H1 (cell line): ENCODE measurements around the gene FOXD4L1. TPM values are rescaled to one million over a fixed set of nuclear protein-coding genes. Genes with fewer than 3 reads are reported as not detected.
A peak's percentile ranks its signal among the peaks of the same experiment; 100 is the strongest.
"Not testable (repeated sequence)": the region's sequence is repeated elsewhere in the genome, so short reads cannot be mapped to it uniquely, and the experiment has no call there.

Experiments
- CTCF ChIA-PET: fragments of 300-600 bp; sonication (Branson Sonifier 250); formaldehyde crosslinking; loops from one replicate; lab custom pipeline; 2021; ENCODE audit not compliant: partially characterized antibody; lab: Charles Lee
- POLR2A ChIA-PET: fragments of 300-600 bp; sonication (Branson Sonifier 250); formaldehyde crosslinking; loops from one replicate; lab custom pipeline; 2021; ENCODE audit warnings: inconsistent platforms; ENCODE audit not compliant: partially characterized antibody; lab: Charles Lee
- DNase-seq, 2 experiments: peaks; one replicate each; pipeline versions ENCODE4 v3.0.0 to v3.0.0-alpha.2; 2010 to 2022; ENCODE audit warnings: low spot score in 2 of 2, low read depth in 1 of 2, mixed read lengths in 1 of 2
- FAIRE-seq: peaks from 2 replicates; lab custom pipeline; 2011; peaks lifted over from hg19 to GRCh38; lab: Jason Lieb, UNC
- H2AFZ ChIP-seq: 2 replicates; pipeline ENCODE4 v1.8.1; 2012; ENCODE audit warnings: low read length, inconsistent platforms
- H2AK5ac ChIP-seq: 2 replicates; pipeline ENCODE4 v1.6.1; 2013; ENCODE audit warnings: low read depth, low read length
- H2BK120ac ChIP-seq: replicated peaks from 2 replicates; pipeline ENCODE3; 2013; ENCODE audit warnings: low read depth, low read length, inconsistent platforms
- H2BK12ac ChIP-seq: 2 replicates; pipeline ENCODE4 v1.6.1; 2013; ENCODE audit warnings: low read depth, low read length
- H2BK15ac ChIP-seq: 2 replicates; pipeline ENCODE4 v1.6.1; 2013; ENCODE audit warnings: low read length
- H2BK20ac ChIP-seq: 2 replicates; pipeline ENCODE4 v1.6.1; 2013; ENCODE audit warnings: low read length
- H2BK5ac ChIP-seq: 2 replicates; pipeline ENCODE4 v1.6.1; 2013; ENCODE audit warnings: low read depth, low read length
- H3K14ac ChIP-seq: 2 replicates; pipeline ENCODE4 v1.6.1; 2013; ENCODE audit warnings: inconsistent platforms; ENCODE audit not compliant: insufficient read length
- H3K18ac ChIP-seq: 2 replicates; pipeline ENCODE4 v1.6.1; 2013; ENCODE audit warnings: low read length; ENCODE audit errors: extremely low read depth
- H3K23ac ChIP-seq: 2 replicates; pipeline ENCODE4 v1.6.1; 2013; ENCODE audit warnings: inconsistent platforms; ENCODE audit not compliant: insufficient read length
- H3K23me2 ChIP-seq: 2 replicates; pipeline ENCODE4 v1.6.1; 2013; ENCODE audit warnings: low read depth, low read length
- H3K27ac ChIP-seq: 2 replicates; pipeline ENCODE4 v1.6.1; 2011; ENCODE audit warnings: low read depth, low read length, inconsistent platforms
- H3K27me3 ChIP-seq, 4 experiments: replicated peaks in 1 of 4; 1 replicate in 1 of 4; 2 replicates in 3 of 4; pipeline versions ENCODE4 v1.6.1 to v1.8.1; 2011 to 2013; ENCODE audit warnings: low read length in 3 of 4, mild to moderate bottlenecking in 3 of 4, inconsistent platforms in 2 of 4, mixed read lengths in 2 of 4, moderate library complexity in 1 of 4; ENCODE audit not compliant: control insufficient read depth in 3 of 4, insufficient read depth in 3 of 4; ENCODE audit errors: extremely low read depth in 1 of 4
- H3K36me3 ChIP-seq, 4 experiments: 2 replicates each; pipeline versions ENCODE4 v1.6.1 to v1.8.1; 2011 to 2013; ENCODE audit warnings: mild to moderate bottlenecking in 4 of 4, low read length in 3 of 4, moderate library complexity in 2 of 4, control low read depth in 1 of 4, inconsistent platforms in 1 of 4; ENCODE audit not compliant: insufficient read depth in 4 of 4, control insufficient read depth in 2 of 4
- H3K4ac ChIP-seq: replicated peaks from 2 replicates; pipeline ENCODE3; 2013; ENCODE audit warnings: low read length, low read depth, mixed read lengths, inconsistent platforms; ENCODE audit not compliant: insufficient read length
- H3K4me1 ChIP-seq, 4 experiments: replicated peaks in 1 of 4; 1 replicate in 1 of 4; 2 replicates in 3 of 4; pipeline versions ENCODE4 v1.6.1 to v1.8.1; 2011 to 2013; ENCODE audit warnings: low read length in 3 of 4, inconsistent platforms in 2 of 4, mixed read lengths in 1 of 4; ENCODE audit not compliant: insufficient read depth in 4 of 4, control insufficient read depth in 3 of 4
- H3K4me2 ChIP-seq, 2 experiments: 2 replicates each; pipeline versions ENCODE4 v1.6.1 to v1.8.1; 2011 to 2013; ENCODE audit warnings: low read depth in 2 of 2, low read length in 2 of 2, control low read depth in 1 of 2, inconsistent platforms in 1 of 2, mild to moderate bottlenecking in 1 of 2; ENCODE audit not compliant: insufficient read depth in 1 of 2
- H3K4me3 ChIP-seq, 4 experiments: fragments of 200-600, 300-600 bp in 1 of 4; sonication (generic), shearing (Covaris generic), sonication (Bioruptor Twin) in 1 of 4; 2 replicates each; pipeline versions ENCODE4 v1.5.1 to v1.8.1; 2011 to 2016; ENCODE audit warnings: low read length in 4 of 4, low read depth in 3 of 4, control low read depth in 2 of 4, inconsistent platforms in 2 of 4, mild to moderate bottlenecking in 2 of 4, mixed read lengths in 1 of 4, moderate library complexity in 1 of 4; ENCODE audit not compliant: insufficient read depth in 2 of 4; ENCODE audit errors: extremely low read depth in 1 of 4
- H3K56ac ChIP-seq: replicated peaks from 2 replicates; pipeline ENCODE3; 2013; ENCODE audit warnings: low read depth, mild to moderate bottlenecking, mixed read lengths, low read length, inconsistent platforms; ENCODE audit not compliant: insufficient read length
- H3K79me1 ChIP-seq: 2 replicates; pipeline ENCODE4 v1.6.1; 2013; ENCODE audit warnings: low read depth, low read length, control low read depth
- H3K79me2 ChIP-seq, 2 experiments: 2 replicates each; pipeline versions ENCODE4 v1.6.1 to v1.8.1; 2012 to 2013; ENCODE audit warnings: low read length in 2 of 2, mild to moderate bottlenecking in 2 of 2, inconsistent platforms in 1 of 2; ENCODE audit not compliant: insufficient read depth in 2 of 2, control insufficient read depth in 1 of 2
- H3K9ac ChIP-seq, 4 experiments: replicated peaks in 1 of 4; 1 replicate in 1 of 4; 2 replicates in 3 of 4; pipeline versions ENCODE4 v1.6.1 to v1.8.1; 2011 to 2013; ENCODE audit warnings: low read depth in 3 of 4, low read length in 3 of 4, control low read depth in 2 of 4, mild to moderate bottlenecking in 2 of 4, moderate library complexity in 2 of 4, inconsistent platforms in 1 of 4; ENCODE audit errors: extremely low read depth in 1 of 4
- H3K9me3 ChIP-seq, 2 experiments: 2 replicates each; pipeline versions ENCODE4 v1.6.1 to v1.8.1; 2012 to 2013; ENCODE audit warnings: mild to moderate bottlenecking in 2 of 2, moderate library complexity in 2 of 2, control low read depth in 1 of 2, inconsistent platforms in 1 of 2, low read depth in 1 of 2, low read length in 1 of 2, mixed read lengths in 1 of 2; ENCODE audit not compliant: insufficient read depth in 2 of 2
- H4K20me1 ChIP-seq, 2 experiments: replicated peaks in 1 of 2; 2 replicates each; pipeline versions ENCODE3 to v1.8.1; 2011 to 2013; ENCODE audit warnings: inconsistent platforms in 2 of 2, low read length in 2 of 2, mild to moderate bottlenecking in 1 of 2; ENCODE audit not compliant: insufficient read depth in 2 of 2, control insufficient read depth in 1 of 2
- H4K5ac ChIP-seq: 2 replicates; pipeline ENCODE4 v1.6.1; 2013; ENCODE audit warnings: low read length, low read depth, mixed read lengths, inconsistent platforms; ENCODE audit not compliant: insufficient read length
- H4K8ac ChIP-seq: 2 replicates; pipeline ENCODE4 v1.8.0; 2013; ENCODE audit warnings: mild to moderate bottlenecking, moderate library complexity, low read length, inconsistent platforms; ENCODE audit not compliant: insufficient read depth; ENCODE audit errors: extremely low read depth
- H4K91ac ChIP-seq: replicated peaks from 2 replicates; pipeline ENCODE3; 2013; ENCODE audit warnings: low read length, mixed read lengths, inconsistent platforms; ENCODE audit not compliant: insufficient read length
- EZH2 ChIP-seq: fragments of 200-600 bp; sonication (generic); IDR thresholded peaks from 2 replicates; pipeline ENCODE4 v1.7.1; 2012; ENCODE audit warnings: low read depth, mild to moderate bottlenecking, moderate library complexity, low read length, inconsistent platforms; ENCODE audit not compliant: severe bottlenecking
- RNF2 ChIP-seq: fragments of 200-900, 300-1000 bp; sonication (generic); IDR thresholded peaks from 2 replicates; pipeline ENCODE4 v1.7.1; 2016; ENCODE audit warnings: borderline replicate concordance, low read depth, mild to moderate bottlenecking, antibody characterized with exemption, low read length; ENCODE audit not compliant: poor library complexity, severe bottlenecking; ENCODE audit errors: missing control alignments
- SUZ12 ChIP-seq: fragments of 200-600 bp; sonication (generic); IDR thresholded peaks from 2 replicates; pipeline ENCODE4 v1.6.1; 2012; ENCODE audit warnings: mild to moderate bottlenecking, inconsistent platforms, low read length, moderate library complexity, mixed read lengths
- WGBS, 2 experiments: shearing (Covaris generic) in 1 of 2; methylation state at CpG; one replicate each; pipeline versions ENCODE4 v1.1.6 to v1.1.7; 2013 to 2015; ENCODE audit warnings: low lambda C conversion rate in 2 of 2, mixed read lengths in 2 of 2, inconsistent platforms in 1 of 2, low coverage in 1 of 2, missing lambda C conversion rate in 1 of 2; ENCODE audit not compliant: insufficient replicate concordance in 2 of 2, insufficient coverage in 1 of 2, insufficient read length in 1 of 2; ENCODE audit errors: extremely low coverage in 1 of 2, missing lambda C conversion rate in 1 of 2; 5-methylcytosine and 5-hydroxymethylcytosine counted together
- polyA plus RNA-seq, 7 experiments: library from polyadenylated mRNA; depleted of rRNA in 3 of 7; stranded (reverse) in 5 of 7; unstranded in 2 of 7; fragments of >200 nt in 5 of 7; fragments of 200-250 nt in 2 of 7; gene quantifications; 1 replicate in 5 of 7; 2 replicates in 1 of 7; 4 replicates in 1 of 7; pipeline versions ENCODE4 v1.2.1 to v1.2.3, GENCODE V29; 2011 to 2013; ENCODE audit warnings: missing spikeins in 2 of 7, mixed read lengths in 2 of 7
- total RNA-seq: library from RNA; stranded (reverse); fragmentation: NEBNext Ultra II Directional; extraction: Animal tissue kit (Norgen Biotek cat#: 25700); gene quantifications from 2 replicates; pipeline ENCODE4 v1.2.1, GENCODE V29; 2021

The FOXD4L1 gene
- total and polyA plus RNA-seq, 2 of the 8 experiments (the other 6 are each of a cell fraction or from before 2014, with no cell fraction given) = not detected

GRCh38 chr2:113504081-113504480 is 5.6 kb downstream of the FOXD4L1 start:
- H2BK20ac ChIP-seq, H2BK15ac ChIP-seq, FAIRE-seq, H4K8ac ChIP-seq, H4K20me1 ChIP-seq, H3K79me2 ChIP-seq, H3K4ac ChIP-seq, H3K56ac ChIP-seq, H4K5ac ChIP-seq, H3K23me2 ChIP-seq, H2AFZ ChIP-seq, H4K91ac ChIP-seq, H2BK120ac ChIP-seq, POLR2A ChIA-PET, H3K4me3 ChIP-seq, H2BK5ac ChIP-seq, H3K4me1 ChIP-seq, H3K18ac ChIP-seq, H3K27ac ChIP-seq, H3K79me1 ChIP-seq, H2BK12ac ChIP-seq, H3K9me3 ChIP-seq, H2AK5ac ChIP-seq, H3K14ac ChIP-seq, DNase-seq, H3K9ac ChIP-seq, H3K4me2 ChIP-seq, H3K23ac ChIP-seq, CTCF ChIA-PET, H3K36me3 ChIP-seq: not testable (repeated sequence)
- peaks cover 24 to 53% (median 39%) of the 10 kb centered on the region in 4 experiments; a peak in 6 of 7 replicates for H3K27me3 ChIP-seq
- peak; percentile 69 for TF ChIP-seq EZH2
- peak; percentile 74 for TF ChIP-seq RNF2
- TF ChIP-seq SUZ12 = peak; percentile 62
- 9% methylated on average over 11 of the region's 23 CpGs; no CpG with 5 or more reads in 1 of the 2 experiments for WGBS, 2 experiments
